Choroid plexus epithelial cell (primary cell): Measurements from ENCODE around the gene KISS1.

Experiments used
- DNase-seq: peaks from one replicate; pipeline ENCODE4 v3.0.0-alpha.2; 2010; ENCODE audit warnings: low read depth
- H3K4me3 ChIP-seq: 2 replicates; pipeline ENCODE4 v1.5.1; 2011; ENCODE audit warnings: low read depth, mild to moderate bottlenecking, control low read depth, low read length, moderate library complexity
- TF ChIP-seq, protein P1 (sequence below): conservative IDR thresholded peaks from 2 replicates; pipeline ENCODE4 v1.5.1; 2011; ENCODE audit warnings: low read depth, mild to moderate bottlenecking, control low read depth, inconsistent platforms, low read length, moderate library complexity

The KISS1 gene

DNA sequence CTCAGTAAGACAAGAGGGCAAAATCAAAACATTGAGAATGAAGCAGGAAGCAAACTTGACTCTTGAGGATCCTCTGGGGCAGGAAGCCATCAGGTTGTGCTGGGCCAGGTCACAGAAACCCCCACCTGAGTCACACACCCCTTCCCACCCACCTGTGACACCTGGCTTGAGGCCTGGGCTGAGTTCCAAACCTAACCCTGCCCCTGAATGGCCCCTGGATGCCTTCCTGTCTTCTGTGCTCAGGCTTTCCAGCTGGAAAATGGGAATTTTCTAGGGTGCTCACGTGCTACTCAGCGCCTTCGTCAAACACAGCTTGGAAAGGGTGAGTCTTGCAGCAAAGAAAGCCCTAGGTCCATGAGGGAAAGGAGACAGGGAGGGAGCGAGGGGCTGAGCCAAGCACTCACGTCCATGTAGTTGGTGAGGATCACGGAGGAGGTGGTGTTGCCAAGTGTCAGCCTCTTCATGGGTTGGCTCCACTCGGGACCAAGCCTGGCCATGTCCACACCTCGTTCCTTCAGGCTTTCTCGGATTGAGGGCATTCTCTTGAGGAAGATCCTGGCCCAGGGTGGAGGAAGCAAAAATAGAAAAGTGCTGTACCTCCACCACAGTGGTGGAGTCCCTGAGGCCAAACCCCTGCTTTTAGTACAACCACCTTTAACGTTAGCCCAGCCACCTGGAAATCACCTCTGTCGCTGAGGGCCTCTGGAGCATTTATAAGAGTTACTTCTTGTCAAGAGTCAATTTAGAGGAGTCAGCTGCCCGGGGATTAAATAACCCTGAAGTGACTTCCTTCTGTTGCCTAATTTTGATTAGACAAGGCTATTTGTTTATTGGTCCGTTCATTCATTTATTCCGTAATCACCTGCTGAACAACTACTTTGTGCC, 34.4 kb downstream of the KISS1 start:
- no peak overlapping the region for H3K4me3 ChIP-seq
- DNase-seq, result no peak
- TF ChIP-seq, protein P1, sequence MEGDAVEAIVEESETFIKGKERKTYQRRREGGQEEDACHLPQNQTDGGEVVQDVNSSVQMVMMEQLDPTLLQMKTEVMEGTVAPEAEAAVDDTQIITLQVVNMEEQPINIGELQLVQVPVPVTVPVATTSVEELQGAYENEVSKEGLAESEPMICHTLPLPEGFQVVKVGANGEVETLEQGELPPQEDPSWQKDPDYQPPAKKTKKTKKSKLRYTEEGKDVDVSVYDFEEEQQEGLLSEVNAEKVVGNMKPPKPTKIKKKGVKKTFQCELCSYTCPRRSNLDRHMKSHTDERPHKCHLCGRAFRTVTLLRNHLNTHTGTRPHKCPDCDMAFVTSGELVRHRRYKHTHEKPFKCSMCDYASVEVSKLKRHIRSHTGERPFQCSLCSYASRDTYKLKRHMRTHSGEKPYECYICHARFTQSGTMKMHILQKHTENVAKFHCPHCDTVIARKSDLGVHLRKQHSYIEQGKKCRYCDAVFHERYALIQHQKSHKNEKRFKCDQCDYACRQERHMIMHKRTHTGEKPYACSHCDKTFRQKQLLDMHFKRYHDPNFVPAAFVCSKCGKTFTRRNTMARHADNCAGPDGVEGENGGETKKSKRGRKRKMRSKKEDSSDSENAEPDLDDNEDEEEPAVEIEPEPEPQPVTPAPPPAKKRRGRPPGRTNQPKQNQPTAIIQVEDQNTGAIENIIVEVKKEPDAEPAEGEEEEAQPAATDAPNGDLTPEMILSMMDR, result no peak

DNA sequence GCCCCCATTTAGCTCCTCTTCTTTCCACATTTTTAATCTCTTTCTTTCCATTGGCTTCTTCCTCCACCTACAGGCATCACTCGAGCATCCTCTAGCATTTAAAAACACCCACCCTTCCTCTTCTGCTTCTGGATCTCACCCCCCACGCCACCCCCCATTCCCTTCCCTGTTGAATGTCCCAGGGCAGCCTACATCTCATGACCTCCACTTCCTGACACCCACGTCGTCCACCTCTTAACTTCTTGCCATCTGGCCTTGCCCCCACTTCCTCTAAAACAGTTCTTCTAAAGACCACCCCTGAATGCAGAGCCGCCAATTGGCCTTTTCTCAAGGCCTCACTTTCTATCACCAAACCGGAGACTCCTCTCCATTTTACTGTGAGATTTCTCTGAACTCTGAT, 38.3 kb downstream of the KISS1 start:
- DNase-seq, result no peak
- TF ChIP-seq, protein P1, result no peak
- no peak overlapping the region for H3K4me3 ChIP-seq

DNA sequence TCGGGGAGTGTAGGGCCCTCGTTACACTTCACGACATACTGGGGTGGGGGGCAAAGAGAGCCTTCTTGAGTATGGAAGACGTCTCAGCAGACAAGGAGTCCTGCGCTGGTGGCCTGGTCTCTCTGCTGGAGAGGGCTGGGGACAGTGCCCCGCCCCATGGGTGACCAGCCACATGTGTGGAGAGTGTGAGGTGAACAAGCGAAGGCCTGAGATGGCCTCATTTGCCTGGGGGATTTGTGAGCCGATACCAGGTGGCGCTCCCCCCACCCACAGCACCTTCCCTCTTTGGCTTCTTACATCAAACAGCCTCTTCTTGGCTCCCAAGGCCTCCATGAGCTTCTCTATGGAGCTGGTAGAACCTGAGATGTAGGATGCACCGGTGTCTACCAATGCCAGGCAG, 40.4 kb downstream of the KISS1 start:
- H3K4me3 ChIP-seq, result no peak overlapping the region
- DNase-seq, result no peak
- TF ChIP-seq, protein P1, result no peak

DNA sequence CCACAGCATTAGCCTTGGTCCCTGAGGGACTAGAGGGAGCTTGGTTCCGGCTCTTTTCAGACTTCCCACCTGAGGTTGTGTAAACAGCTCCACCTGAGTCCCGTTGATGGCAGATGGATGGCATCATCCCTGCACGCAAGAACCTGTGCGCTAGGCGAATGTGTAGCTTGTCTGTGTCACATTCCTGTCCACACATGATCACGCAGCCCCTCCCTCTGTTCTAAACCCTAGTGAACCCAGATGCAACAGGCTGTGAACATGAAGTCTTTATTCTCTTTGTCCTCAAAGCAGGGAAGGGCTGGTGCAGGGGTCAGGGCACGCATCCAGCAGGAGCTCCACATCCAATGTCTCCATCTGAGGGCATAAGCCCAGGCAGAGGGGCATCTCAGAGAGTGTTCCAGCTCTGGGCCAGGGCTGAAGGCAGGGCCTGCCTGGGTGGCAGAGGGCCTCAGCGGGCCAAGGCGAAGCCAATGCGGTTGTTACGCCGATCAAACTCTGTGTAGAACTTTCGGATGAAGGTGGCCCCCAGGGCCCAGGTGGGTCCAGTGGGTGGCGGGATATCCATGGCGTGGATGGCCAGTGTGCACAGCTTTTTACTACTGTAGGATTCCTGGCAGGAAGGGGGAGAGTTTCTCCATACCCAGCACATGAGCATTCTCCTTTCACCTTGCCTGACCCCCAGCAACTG, 41.6 kb downstream of the KISS1 start:
- no peak overlapping the region for H3K4me3 ChIP-seq
- DNase-seq, result no peak
- TF ChIP-seq, protein P1, result no peak

DNA sequence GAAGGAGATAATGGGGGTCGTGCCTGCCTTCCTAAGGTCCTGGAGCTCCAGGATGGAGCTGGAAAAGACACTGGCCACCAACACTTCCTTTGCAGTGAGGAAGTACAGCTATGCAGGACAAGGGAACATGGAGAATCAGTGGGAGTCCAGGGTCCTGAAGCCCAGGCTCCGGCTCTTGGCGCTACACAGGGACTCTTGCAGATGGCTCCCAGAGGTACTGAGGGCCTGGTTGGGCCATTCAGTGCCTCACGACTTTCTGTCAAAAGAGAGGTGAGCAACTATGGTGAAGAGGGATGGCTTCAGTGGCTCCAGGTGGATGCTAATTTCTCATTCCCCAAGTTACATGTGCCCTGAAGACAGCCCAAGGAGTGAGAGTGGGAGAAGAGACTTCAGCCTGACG, 42.6 kb downstream of the KISS1 start:
- H3K4me3 ChIP-seq, result no peak overlapping the region
- DNase-seq, result no peak
- TF ChIP-seq, protein P1, result no peak

DNA sequence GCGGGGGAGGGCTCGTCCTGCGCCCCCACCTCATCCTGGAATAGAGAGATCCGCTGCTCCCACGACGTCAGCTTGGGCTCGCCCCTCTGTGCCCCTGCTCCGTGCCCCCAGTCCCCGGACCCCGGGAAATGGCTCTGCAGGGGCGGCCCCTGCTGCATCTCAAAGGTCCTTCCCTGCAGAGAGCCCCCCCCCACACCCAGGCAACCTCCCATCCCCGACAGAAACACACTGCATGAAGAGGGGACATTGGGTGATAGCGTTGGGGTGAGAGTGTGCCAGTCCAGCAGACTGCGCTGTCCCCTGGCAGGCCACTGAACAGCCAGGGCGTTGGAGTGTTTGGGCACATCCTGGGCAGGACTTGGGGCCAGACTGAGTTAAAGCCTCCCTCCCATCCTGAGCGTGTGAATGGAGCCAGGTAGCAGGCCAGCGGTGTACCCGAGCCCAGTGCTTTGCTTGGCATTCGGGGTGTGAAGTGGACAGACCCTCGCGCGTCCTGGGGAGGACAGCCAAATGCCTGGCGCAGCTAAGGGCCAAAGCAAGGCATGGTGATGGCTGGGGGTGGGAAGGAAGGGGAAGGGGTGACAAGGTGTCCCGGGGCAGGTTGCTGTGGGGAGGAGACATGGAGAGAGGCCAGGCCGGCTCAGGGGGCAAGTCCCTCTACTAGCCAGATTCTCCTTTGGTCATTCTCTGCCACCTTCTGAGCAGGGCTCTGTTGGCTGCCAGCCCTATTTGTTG, 43.8 kb downstream of the KISS1 start:
- H3K4me3 ChIP-seq, result peak overlapping the region; percentile 67
- TF ChIP-seq, protein P1, result no peak
- DNase-seq, result no peak
